HT1080 (cell line): ENCODE data around the gene EPHA5. TPM values are rescaled to one million over a fixed set of nuclear protein-coding genes. Genes with fewer than 3 reads are reported as not detected.
A peak's percentile ranks its signal among the peaks of the same experiment; 100 is the strongest.

ENCODE experiments used
- DNase-seq: peaks from one replicate; pipeline ENCODE4 v3.0.0-alpha.2; 2015; ENCODE audit warnings: low read depth
- total RNA-seq: library from RNA; depleted of rRNA; stranded (reverse); fragments of >200 nt; shearing (Covaris generic); gene quantifications from 2 replicates; pipeline ENCODE4 v1.2.3, GENCODE V29; 2014

EPHA5 gene
- total RNA-seq, 1 experiment from 2014 or later, result not detected

DNA sequence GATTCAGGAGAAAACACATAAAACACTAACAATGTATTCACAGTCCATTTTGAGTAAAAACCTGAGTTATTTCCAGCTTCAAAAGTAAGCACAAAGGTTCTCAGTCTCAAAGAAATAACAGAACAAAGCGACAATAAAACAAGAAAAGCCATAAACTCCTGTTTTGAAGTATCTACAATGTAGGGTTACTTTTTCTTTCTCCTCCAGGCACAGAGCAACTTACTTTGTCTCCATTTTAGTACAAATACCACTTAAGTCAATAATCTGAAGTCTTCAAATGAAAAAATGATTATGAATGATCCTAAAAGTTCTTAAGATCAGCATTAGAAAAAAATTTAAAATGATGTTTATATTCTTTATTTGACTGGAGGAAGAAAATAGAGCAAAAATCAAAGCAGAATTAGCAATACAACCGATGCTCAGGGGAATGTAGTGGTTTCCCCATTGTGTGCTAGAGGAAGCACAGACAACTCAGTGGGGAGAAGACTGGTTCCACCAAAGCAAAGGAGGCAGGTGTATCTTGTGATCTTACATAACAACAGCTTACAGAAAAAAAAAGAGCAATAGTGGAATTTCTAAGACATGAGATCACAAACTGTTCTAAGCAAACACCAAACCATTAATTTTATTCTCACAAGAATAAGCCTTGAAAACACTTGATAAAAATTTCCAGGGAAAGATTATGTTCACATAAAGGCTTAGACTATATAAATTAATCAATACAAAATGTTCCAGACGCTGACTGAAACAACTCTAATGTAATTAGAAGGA is 35.1 kb downstream of the EPHA5 start:
- no peak for DNase-seq

GRCh38 chr4:65624651-65625050 is 45.6 kb downstream of the EPHA5 start:
- DNase-seq, result no peak

GRCh38 chr4:65623506-65623905 is 46.8 kb downstream of the EPHA5 start:
- peak; percentile 67 for DNase-seq

- DNase-seq, result no peak
Measured at GRCh38 chr4:65617416-65617815, 52.9 kb downstream of the EPHA5 start.

DNA sequence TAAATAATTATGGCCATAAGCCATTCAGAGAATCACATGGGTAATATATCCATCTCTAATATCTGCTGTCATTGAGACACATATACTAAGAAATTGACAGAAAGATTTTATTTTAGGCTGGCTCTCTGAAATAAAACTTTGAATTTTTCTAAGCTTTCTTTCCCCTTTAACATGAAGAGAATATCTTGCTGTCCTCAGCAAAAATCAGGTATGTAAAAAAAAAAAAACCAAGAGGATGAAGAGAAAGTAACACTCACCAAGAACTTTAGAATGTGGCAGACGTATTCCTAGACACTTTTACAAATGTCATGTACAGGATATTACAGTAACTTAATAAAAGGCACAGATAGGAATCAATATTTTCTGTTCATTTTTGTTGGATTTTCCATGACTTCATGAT is 65.8 kb downstream of the EPHA5 start:
- DNase-seq, result no peak

GRCh38 chr4:65600656-65601055 is 69.6 kb downstream of the EPHA5 start:
- DNase-seq, result no peak

DNA sequence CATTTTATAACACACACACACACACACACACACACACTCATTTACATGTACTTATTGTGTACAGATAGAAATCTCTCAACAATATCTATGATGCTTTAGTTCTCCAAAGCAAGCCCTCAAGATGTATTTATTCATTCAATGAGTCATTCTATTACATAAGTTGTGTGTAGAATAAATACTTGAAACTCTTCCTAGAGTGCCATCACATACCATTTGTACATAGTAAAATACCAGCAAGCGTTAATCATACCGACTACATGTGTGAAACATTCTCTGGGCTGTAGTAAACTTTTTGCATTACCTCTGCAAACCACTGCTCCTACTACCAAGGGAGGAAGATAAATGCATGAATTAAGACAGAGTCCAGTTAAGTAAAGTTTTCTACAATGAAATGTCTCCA is 70.9 kb downstream of the EPHA5 start:
- DNase-seq, result peak; percentile 16

DNA sequence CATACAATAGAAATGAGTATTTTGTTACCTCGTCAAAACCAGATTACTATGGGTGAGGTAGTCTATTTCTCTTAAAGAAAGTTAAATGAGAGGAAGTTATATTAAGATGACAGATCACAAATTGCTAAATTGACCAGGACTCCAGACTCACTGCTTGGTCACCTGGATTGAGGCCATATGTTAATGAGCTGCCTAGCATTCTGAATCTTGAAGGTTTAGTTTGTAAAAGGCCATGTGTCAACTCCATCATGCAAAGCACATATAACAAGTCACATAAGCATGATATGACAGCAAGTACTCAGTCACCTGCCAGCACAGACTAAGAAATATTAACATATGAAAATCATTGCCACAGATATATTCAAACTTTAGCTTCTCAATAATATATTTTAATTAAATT is 72.6 kb downstream of the EPHA5 start:
- no peak for DNase-seq

DNA sequence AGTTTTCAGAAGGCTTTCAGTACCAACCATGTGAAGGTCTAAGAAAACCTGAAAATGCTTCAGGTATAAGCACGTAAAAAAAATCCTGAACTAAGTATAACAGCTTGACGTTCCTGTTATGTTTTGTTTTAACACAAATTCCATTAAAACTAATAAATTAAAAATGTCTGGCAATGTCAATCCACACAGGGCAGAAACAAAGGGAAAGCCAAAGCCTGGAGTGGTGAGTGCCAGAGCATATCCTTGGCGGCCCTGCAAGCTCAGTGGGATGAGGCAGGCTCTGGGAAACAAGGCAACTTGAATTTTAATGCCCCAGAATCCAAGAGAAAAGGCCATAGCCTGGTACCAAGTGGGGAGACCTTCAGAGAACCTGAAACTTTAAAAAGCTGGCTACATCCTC is 78.2 kb downstream of the EPHA5 start:
- DNase-seq, result no peak

DNA sequence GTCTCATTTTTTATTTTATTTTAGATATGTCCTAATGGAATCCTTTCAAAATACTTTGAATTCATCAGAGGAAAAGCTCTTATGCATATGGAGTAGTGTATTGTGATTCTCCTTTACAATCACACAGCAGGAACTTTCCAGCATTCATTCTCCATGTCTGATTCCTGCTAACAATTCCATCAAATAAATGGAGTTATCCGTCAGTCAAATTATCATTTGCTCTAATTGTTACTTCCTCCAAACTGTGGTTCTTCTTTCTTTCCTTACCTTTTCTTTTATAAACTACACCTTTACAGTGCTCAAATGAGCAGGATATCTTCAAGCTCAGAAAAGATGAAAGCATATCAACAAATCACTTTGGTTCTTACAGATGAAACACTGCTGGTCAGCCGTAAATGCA is 80.4 kb downstream of the EPHA5 start:
- DNase-seq, result no peak

- DNase-seq, result no peak
Measured at GRCh38 chr4:65589331-65589730, 81.0 kb downstream of the EPHA5 start.

DNA sequence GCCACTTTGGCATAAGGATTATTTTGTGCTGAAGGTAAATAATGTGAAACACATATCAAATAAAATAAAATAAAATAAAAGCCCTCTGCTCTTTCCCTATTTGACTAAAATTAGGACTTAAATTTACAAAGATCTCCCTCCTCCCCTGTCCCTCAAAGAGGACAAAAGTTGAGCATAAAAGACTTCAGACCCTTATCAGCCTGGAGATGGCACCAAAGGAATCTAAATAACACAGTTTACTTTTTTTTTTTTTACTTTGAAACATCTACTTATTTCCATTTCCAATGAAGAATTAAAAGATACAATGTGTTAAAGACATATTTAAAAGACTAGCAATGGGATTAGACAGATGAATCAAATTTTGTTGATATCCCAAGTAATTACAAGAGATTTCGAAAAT is 89.7 kb downstream of the EPHA5 start:
- DNase-seq, result peak; percentile 2

- DNase-seq, result no peak
Measured at GRCh38 chr4:65566473-65566872, 103.8 kb downstream of the EPHA5 start.

- DNase-seq, result no peak
Measured at GRCh38 chr4:65561164-65561563, 109.1 kb downstream of the EPHA5 start.

- no peak for DNase-seq
Measured at GRCh38 chr4:65559270-65559669, 111.0 kb downstream of the EPHA5 start.

- DNase-seq, result no peak
Measured at GRCh38 chr4:65552057-65552456, 118.2 kb downstream of the EPHA5 start.

DNA sequence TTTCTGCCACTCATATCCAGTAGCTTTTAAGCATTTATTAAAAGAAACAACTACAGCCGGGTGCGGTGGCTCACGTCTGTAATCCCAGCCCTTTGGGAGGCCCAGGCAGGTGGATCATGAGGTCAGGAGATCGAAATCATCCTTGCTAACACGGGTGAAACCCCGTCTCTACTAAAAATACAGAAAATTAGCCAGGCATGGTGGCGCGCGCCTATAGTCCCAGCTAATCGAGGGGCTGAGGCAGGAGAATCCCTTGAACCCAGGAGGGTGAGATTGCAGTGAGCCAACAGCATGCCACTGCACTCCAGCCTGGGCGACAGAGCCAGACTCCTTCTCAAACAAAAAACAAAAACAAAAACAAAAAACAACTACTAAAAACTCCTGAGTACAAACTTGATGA is 119.8 kb downstream of the EPHA5 start:
- DNase-seq, result no peak

- no peak for DNase-seq
Measured at GRCh38 chr4:65546882-65547416, 123.3 kb downstream of the EPHA5 start.

DNA sequence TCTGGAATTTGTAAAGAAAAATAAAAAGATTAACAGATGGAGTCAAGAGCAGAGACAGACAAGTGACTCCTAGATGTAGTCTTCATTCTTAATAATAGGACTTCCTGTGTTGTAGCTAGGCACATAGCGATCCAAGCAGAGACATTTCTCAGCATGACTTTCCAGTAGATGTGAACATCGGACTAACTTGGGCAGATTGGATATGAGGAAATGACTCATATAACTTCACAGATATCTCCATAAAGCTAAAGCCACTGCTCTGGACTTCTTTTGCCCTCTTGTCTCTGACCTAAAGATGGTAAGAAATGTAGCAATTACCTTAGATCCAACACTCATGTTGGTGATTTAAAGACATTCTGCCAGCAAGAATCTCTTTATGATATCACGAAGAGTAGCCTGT is 131.7 kb downstream of the EPHA5 start:
- peak; percentile 73 for DNase-seq

- no peak for DNase-seq
Measured at GRCh38 chr4:65535113-65535512, 135.2 kb downstream of the EPHA5 start.

DNA sequence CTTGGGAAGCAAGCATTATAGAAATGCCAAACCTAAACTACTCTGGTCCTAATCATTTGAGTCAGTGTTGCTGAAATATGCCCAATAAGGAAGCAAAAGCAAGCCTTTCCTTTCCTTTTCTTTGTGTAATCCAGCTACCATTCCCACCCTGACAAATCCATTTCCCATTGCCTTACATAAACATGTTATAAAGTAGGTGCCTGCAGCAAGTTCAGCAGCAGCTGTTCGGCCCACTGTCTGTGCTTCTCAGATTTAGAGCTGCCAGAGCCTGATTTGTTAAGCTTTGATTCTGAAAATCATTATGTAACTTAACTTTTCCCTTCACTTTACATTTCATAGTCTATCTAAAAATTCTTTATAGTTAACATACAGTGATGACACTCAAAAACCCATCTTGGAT is 148.6 kb downstream of the EPHA5 start:
- no peak for DNase-seq

- no peak for DNase-seq
Measured at GRCh38 chr4:65515646-65516045, 154.6 kb downstream of the EPHA5 start.

DNA sequence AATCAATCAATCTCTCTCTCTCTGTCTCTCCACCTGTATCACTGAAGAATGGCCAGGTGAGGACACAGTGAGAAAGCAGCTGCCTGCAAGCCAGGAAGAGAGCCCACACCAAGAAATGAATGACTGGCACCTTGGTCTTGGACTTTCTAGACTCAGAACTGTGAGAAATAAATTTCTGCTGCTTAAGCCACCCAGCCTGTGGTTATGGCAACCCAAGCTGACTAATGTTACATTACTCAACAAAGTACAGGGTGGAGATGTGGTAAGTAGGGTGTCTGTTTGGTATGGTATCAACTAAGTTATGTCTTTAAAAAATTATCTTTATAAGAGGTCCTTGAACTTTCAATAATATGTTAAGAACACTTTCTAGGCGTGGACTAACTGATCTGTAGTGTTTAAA is 159.3 kb downstream of the EPHA5 start:
- DNase-seq, result peak; percentile 79
